ENCODE data around the gene XXYLT1. TPM values are rescaled to one million over a fixed set of nuclear protein-coding genes. Genes with fewer than 3 reads are reported as not detected.

Gene XXYLT1
- total and polyA plus RNA-seq, 10 of the 15 experiments (the other 5 are each of a cell fraction or from before 2014, with no cell fraction given) = 1.2 to 14.2 (median 9.3) TPM

GRCh38 chr3:195041871-195042742, 228.9 kb downstream of the XXYLT1 start (continued):
- TF ChIP-seq, protein P1, sequence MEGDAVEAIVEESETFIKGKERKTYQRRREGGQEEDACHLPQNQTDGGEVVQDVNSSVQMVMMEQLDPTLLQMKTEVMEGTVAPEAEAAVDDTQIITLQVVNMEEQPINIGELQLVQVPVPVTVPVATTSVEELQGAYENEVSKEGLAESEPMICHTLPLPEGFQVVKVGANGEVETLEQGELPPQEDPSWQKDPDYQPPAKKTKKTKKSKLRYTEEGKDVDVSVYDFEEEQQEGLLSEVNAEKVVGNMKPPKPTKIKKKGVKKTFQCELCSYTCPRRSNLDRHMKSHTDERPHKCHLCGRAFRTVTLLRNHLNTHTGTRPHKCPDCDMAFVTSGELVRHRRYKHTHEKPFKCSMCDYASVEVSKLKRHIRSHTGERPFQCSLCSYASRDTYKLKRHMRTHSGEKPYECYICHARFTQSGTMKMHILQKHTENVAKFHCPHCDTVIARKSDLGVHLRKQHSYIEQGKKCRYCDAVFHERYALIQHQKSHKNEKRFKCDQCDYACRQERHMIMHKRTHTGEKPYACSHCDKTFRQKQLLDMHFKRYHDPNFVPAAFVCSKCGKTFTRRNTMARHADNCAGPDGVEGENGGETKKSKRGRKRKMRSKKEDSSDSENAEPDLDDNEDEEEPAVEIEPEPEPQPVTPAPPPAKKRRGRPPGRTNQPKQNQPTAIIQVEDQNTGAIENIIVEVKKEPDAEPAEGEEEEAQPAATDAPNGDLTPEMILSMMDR (IDR thresholded peaks at IDR 0.05 in 2 of 3, conservative IDR thresholded peaks at IDR 0.05 in 1 of 3; ENCODE audit: control insufficient read depth in 2 of 3, extremely low read depth in 1 of 3, insufficient read depth in 1 of 3, low read depth in 3 of 3, low read length in 3 of 3) = no peak
- TF ChIP-seq CREM (IDR thresholded peaks at IDR 0.05; ENCODE audit: low read depth) (no peak), SMAD5 (IDR thresholded peaks at IDR 0.05; ENCODE audit: low read depth) (no peak), MEF2A (IDR thresholded peaks at IDR 0.05; ENCODE audit: insufficient read depth, low read depth, low read length) (no peak), HDAC2 (IDR thresholded peaks at IDR 0.05) (no peak), RB1 (IDR thresholded peaks at IDR 0.05; ENCODE audit: borderline replicate concordance) (no peak), JUND (IDR thresholded peaks at IDR 0.05; ENCODE audit: low read depth, low read length) (no peak), RELA (IDR thresholded peaks at IDR 0.05; ENCODE audit: borderline replicate concordance, partially characterized antibody) (no peak), EGR1 (IDR thresholded peaks at IDR 0.05; ENCODE audit: borderline replicate concordance in 1 of 2, low read depth in 2 of 2, low read length in 2 of 2) (no peak), RFX5 (IDR thresholded peaks at IDR 0.05; ENCODE audit: low read depth, low read length) (no peak)
